HG03045 (cell line): Measurements from ENCODE around the gene XRCC1.
A peak's percentile ranks its signal among the peaks of the same experiment; 100 is the strongest.
"Not testable (repeated sequence)": the region's sequence is repeated elsewhere in the genome, so short reads cannot be mapped to it uniquely, and the experiment has no call there.

ENCODE experiments used
- ATAC-seq: cut with Tn5 transposase; IDR thresholded peaks from one replicate; pipeline ENCODE4 v1.9.1; 2021; ENCODE audit warnings: mild to moderate bottlenecking, moderate library complexity; ENCODE audit not compliant: unreplicated experiment

The XRCC1 gene

GRCh38 chr19:43575156-43575950 lies at the start of gene XRCC1, which contains the start of gene PINLYP:
XRCC1 (minus strand) TSS chr19:43575527; CDS start chr19:43575458, 69 bp downstream.
PINLYP (plus strand) TSS chr19:43575801; CDS start chr19:43577192, 1,391 bp downstream.
- ATAC-seq = peak; percentile 92

- no peak for ATAC-seq
These were observed 49.6 kb upstream of the XRCC1 start for GRCh38 chr19:43624933-43625332.

GRCh38 chr19:43623889-43624670 lies 48.8 kb upstream of the XRCC1 start:
- no peak for ATAC-seq

- no peak for ATAC-seq
These were observed 47.6 kb upstream of the XRCC1 start for GRCh38 chr19:43622956-43623355.

- ATAC-seq = no peak
These were observed 46.7 kb upstream of the XRCC1 start for GRCh38 chr19:43622070-43622469.

DNA sequence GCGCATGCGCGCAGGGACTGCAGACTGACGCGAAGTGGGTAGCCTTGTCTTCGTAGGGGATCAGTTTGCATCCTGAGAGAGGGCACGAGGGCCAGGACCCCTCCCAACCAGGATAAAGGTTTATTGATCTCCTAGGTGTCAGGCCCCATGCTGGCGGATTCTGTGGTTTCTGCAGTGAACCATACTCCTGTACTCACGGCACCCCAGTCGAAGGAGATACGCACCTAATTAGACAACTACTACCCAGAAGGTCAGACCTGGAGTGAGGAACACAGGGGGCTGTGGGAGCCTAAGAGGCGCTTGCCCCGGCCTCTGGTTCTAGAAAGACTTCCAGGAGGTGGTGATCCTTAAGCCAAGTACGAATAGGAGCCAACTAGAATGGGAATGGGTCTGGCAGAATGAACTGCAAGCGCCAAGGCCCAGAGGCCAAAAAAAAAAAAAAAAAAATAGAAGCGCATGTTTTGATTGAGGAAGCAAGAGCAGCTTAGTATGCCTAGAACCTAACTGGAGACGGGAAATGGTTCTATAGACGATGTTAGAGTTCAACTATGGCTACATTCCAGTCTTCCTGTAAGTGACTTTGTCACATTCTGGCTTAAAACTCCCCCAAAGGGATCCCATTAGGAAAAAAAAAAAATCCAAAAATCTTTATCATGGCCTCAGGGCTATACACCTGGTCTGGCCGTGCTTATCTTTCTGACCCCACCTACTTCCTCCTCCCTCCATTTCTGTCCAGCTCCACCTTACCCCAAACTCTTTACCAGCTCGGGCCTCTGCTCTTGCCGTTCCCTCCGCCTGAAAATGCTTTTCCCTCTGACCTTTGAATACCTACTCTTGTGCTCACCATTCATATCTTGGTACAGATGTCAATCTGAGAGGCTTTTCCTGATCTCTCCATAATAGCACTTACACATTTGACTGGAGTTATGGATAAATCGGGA lies 45.0 kb upstream of the XRCC1 start:
- no peak for ATAC-seq

GRCh38 chr19:43619262-43620060 lies 44.1 kb upstream of the XRCC1 start, which contains the start of gene ZNF428:
ZNF428 (minus strand) TSS chr19:43619629; CDS start chr19:43614304, 5,325 bp downstream.
- peak; percentile 80 for ATAC-seq

- peak; percentile 8 for ATAC-seq
These were observed 43.6 kb upstream of the XRCC1 start for GRCh38 chr19:43618921-43619261.

DNA sequence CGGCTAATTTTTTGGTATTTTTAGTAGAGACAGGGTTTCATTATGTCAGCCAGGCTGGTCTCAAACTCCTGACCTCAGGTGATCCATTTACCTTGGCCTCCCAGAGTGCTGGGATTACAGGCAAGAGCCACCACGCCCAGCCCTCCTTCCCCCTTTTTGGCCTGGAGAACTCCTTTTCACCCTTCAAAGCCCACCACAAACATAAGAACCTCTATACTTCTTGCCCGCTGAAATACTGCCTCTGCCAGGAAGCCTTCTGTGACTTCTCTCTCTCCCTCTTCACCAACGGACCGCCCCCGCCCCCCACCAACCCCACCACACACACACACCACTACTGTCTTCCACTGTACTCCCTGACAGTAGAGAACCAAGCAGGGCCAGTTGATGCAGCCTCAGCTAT lies 41.6 kb upstream of the XRCC1 start:
- no peak for ATAC-seq

- no peak for ATAC-seq
These were observed 41.0 kb upstream of the XRCC1 start for GRCh38 chr19:43616306-43616705.

DNA sequence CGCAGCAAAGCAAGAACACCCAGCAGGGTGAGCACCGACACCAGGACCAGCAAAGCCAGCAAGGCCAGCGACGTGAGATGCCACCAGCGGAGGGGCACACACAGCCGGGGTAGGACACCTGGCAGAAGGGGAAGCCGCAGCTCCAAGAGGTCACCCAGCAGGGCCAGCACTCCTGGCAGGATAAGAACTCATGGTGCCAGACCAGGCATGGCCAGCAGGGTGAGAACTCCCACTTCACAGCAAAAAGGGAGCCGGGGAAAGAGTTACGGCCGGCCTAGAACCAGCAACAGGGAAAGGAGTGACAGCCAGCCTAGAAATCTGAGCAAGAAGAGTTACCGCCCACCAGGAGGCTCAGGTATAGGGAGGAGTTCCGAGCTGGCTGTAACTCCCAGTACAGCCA lies 37.0 kb upstream of the XRCC1 start:
- ATAC-seq = no peak

GRCh38 chr19:43611788-43612187 lies 36.5 kb upstream of the XRCC1 start, which contains the start of gene SRRM5:
SRRM5 (plus strand) TSS chr19:43612088; CDS start chr19:43612122, 34 bp downstream.
- no peak for ATAC-seq

DNA sequence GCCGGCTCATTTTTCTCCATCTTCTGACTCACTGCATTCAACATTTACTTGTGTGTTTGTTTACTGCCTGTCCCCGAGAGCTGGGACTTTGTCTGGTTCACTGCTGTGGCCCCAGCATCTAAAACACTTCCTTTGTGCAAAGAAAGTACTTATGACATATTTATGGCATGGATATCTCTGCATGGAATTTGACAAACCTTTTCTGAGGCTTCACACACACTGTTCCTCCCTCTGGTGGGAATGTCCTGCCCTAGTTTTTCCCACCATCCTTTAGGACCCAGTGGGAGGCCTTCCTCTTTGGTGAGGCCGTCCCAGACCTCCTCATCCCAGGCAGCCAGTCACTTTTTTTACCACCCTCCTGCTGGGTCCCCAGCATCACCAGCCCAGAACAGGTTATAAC lies 35.2 kb upstream of the XRCC1 start:
- ATAC-seq = no peak

- ATAC-seq = no peak
These were observed 34.5 kb upstream of the XRCC1 start for GRCh38 chr19:43609872-43610271.

DNA sequence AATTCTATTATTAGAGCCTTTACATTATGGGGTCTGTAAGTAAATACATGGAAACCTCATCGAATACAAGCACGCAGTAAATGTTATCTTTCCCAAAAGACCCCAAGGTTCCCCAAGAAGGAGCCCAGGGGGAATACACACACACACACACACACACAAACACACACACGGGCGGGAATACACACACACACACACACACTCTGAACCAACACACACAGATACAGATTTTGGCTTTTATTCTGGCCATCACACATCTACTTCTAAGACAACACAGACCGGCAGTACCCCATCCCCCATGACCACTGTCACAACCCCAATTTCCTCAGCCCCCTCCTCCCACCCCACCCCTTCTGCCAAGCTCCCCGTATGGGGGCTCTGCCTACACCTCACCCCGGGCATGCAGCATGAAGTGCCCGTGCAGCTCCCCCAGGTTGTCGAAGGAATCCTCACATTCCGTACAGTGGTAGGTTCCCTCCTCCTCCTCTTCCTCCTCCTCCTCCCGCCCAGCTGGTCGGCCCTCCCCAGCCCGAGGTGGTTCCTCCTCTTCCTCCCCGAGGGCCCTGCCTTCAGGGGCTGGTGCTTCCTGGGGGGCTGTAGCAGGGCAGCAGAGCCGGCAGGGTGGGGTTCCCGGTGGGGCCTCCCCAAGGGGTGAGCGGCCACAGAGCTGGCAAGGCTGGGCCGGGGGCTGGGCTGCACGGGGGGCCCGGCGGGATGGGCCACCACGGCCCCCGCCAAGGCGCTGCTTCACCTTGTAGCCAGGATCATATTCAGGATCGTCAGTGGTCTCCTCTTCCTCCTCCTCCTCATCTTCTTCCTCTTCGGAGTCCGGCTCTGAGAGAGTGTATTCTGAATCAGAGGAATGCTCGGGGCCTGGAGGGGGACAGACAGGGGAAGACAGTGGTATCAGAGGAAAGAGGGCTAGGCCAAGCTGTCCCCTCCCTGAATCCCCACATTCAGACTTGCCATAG lies 32.2 kb upstream of the XRCC1 start:
- no peak for ATAC-seq

GRCh38 chr19:43606569-43607229 lies 31.4 kb upstream of the XRCC1 start:
- ATAC-seq = no peak

- no peak for ATAC-seq
These were observed 30.7 kb upstream of the XRCC1 start for GRCh38 chr19:43605875-43606568.

DNA sequence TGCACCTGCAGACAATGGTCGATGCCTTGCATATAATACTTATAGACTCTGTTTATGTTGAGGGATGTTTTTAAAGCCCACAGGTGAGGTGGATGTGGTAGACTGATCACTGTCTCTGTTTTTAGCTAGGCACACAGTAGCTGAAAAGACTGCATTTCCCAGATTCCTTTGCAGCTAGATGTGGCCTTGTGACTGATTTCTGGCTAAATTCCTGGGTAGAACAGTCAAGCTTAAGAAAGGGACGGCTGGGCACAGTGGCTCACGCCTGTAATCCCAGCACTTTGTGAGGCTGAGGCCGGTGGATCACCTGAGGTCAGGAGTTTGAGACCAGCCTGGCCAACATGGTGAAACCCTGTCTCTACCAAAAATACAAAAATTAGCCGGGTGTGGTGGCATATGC lies 25.0 kb upstream of the XRCC1 start:
- not testable (repeated sequence) for ATAC-seq
